ENCODE data around the gene MPP7. TPM values are rescaled to one million over a fixed set of nuclear protein-coding genes. Genes with fewer than 3 reads are reported as not detected.

Gene MPP7
- total and polyA plus RNA-seq, 2 donors (not counting 3 experiments of a cell fraction or from before 2014, with no cell fraction given), result 0.17 to 0.73 TPM

GRCh38 chr10:28295336-28295735, 7.5 kb downstream of the MPP7 start:
- H3K4me2 ChIP-seq (ENCODE audit: insufficient read depth, low read length), result no peak overlapping the region
- H3K9me1 ChIP-seq (replicated peaks; ENCODE audit: control insufficient read depth, extremely low read depth, insufficient read depth, low read length), result no peaks in the 10 kb centered on the region
- no peaks in the 10 kb centered on the region for H3K79me2 ChIP-seq (ENCODE audit: control insufficient read depth, insufficient read depth, low read length)
- H4K20me1 ChIP-seq (replicated peaks; ENCODE audit: control insufficient read depth, extremely low read depth, insufficient read depth, low read length), result no peaks in the 10 kb centered on the region
- no peaks in the 10 kb centered on the region for H3K36me3 ChIP-seq (ENCODE audit: control insufficient read depth in 2 of 2, extremely low read depth in 1 of 2, insufficient read depth in 2 of 2, low read length in 2 of 2)
- ChIA-PET CTCF (no interaction called here), POLR2A (no interaction called here)
- FAIRE-seq, result no peak
- BruUV-seq (replicated peaks), result no TSS peak
- intact Hi-C loops (cut with micrococcal nuclease) (no loop called here), dilution Hi-C loops (cut with MboI; ENCODE audit: extremely low pct_ligation_motif_present, low sequenced_read_pairs) (no loop called here)
- peaks cover 10 to 20% of the 10 kb centered on the region in 2 experiments for H3K27me3 ChIP-seq (ENCODE audit: control insufficient read depth in 2 of 2, insufficient read depth in 2 of 2, low read length in 2 of 2)
- H2AFZ ChIP-seq (ENCODE audit: low read depth, low read length), result no peak overlapping the region
- no peak for DNase-seq (ENCODE audit: low read depth, low spot score)
- no peak for TF ChIP-seq GATA2 (IDR thresholded peaks at IDR 0.05; ENCODE audit: insufficient read depth, insufficient read length, low read depth, low read length)
- no peak for TF ChIP-seq CTCF (IDR thresholded peaks at IDR 0.05; ENCODE audit: extremely low read depth in 1 of 2, insufficient read depth in 1 of 2, low read depth in 1 of 2, low read length in 2 of 2)
- no peak for TF ChIP-seq POLR2A (IDR thresholded peaks at IDR 0.05; ENCODE audit: low read depth, low read length)
- no peak for TF ChIP-seq JUN (IDR thresholded peaks at IDR 0.05; ENCODE audit: borderline replicate concordance, insufficient read depth, insufficient read length, low read depth)
- TF ChIP-seq FOS (IDR thresholded peaks at IDR 0.05; ENCODE audit: borderline replicate concordance, insufficient read depth, low read length), result no peak
- TF ChIP-seq EZH2 (IDR thresholded peaks at IDR 0.05; ENCODE audit: borderline replicate concordance, low read depth, low read length, severe bottlenecking), result no peak
- H3K4me3 ChIP-seq (replicated peaks in 1 of 3; ENCODE audit: insufficient read depth in 1 of 3, low read depth in 1 of 3, low read length in 3 of 3), result no peak overlapping the region
- no peak overlapping the region for H3K9ac ChIP-seq (replicated peaks; ENCODE audit: extremely low read depth, insufficient read depth, low read length)
- no peaks in the 10 kb centered on the region for H3K4me1 ChIP-seq (ENCODE audit: control insufficient read depth, extremely low read depth, insufficient read depth, low read length)
- H3K27ac ChIP-seq (ENCODE audit: insufficient read depth, low read depth, low read length), result no peak overlapping the region
- H3K9me3 ChIP-seq (replicated peaks; ENCODE audit: control insufficient read depth, insufficient read depth, low read length), result no peaks in the 10 kb centered on the region

- Histone ChIP-seq H3K4me2 (ENCODE audit: insufficient read depth, low read length) (no peak overlapping the region), H3K9me3 (replicated peaks; ENCODE audit: control insufficient read depth, insufficient read depth, low read length) (no peaks in the 10 kb centered on the region), H3K79me2 (ENCODE audit: control insufficient read depth, insufficient read depth, low read length) (no peaks in the 10 kb centered on the region), H3K4me1 (ENCODE audit: control insufficient read depth, extremely low read depth, insufficient read depth, low read length) (no peaks in the 10 kb centered on the region), H3K4me3 (replicated peaks in 1 of 3; ENCODE audit: insufficient read depth in 1 of 3, low read depth in 1 of 3, low read length in 3 of 3) (no peak overlapping the region), H4K20me1 (replicated peaks; ENCODE audit: control insufficient read depth, extremely low read depth, insufficient read depth, low read length) (no peaks in the 10 kb centered on the region), H3K36me3 (ENCODE audit: control insufficient read depth in 2 of 2, extremely low read depth in 1 of 2, insufficient read depth in 2 of 2, low read length in 2 of 2) (no peaks in the 10 kb centered on the region), H2AFZ (ENCODE audit: low read depth, low read length) (no peak overlapping the region), H3K27me3 (ENCODE audit: control insufficient read depth in 2 of 2, insufficient read depth in 2 of 2, low read length in 2 of 2) (peaks cover 10 to 20% of the 10 kb centered on the region in 2 experiments), H3K9me1 (replicated peaks; ENCODE audit: control insufficient read depth, extremely low read depth, insufficient read depth, low read length) (no peaks in the 10 kb centered on the region), H3K9ac (replicated peaks; ENCODE audit: extremely low read depth, insufficient read depth, low read length) (no peak overlapping the region), H3K27ac (ENCODE audit: insufficient read depth, low read depth, low read length) (no peak overlapping the region)
- TF ChIP-seq POLR2A (IDR thresholded peaks at IDR 0.05; ENCODE audit: low read depth, low read length), result no peak
- TF ChIP-seq POLR2AphosphoS5 (IDR thresholded peaks at IDR 0.05; ENCODE audit: insufficient read depth, low read depth, low read length), result no peak
- no peak for TF ChIP-seq CTCF (IDR thresholded peaks at IDR 0.05; ENCODE audit: extremely low read depth in 1 of 2, insufficient read depth in 1 of 2, low read depth in 1 of 2, low read length in 2 of 2)
- no peak for TF ChIP-seq MAX (IDR thresholded peaks at IDR 0.05; ENCODE audit: insufficient read depth, insufficient read length)
- no peak for TF ChIP-seq GATA2 (IDR thresholded peaks at IDR 0.05; ENCODE audit: insufficient read depth, insufficient read length, low read depth, low read length)
- no peak for TF ChIP-seq FOS (IDR thresholded peaks at IDR 0.05; ENCODE audit: borderline replicate concordance, insufficient read depth, low read length)
- no peak for TF ChIP-seq MYC (IDR thresholded peaks at IDR 0.05; ENCODE audit: low read depth, low read length)
- TF ChIP-seq EZH2 (IDR thresholded peaks at IDR 0.05; ENCODE audit: borderline replicate concordance, low read depth, low read length, severe bottlenecking), result no peak
- TF ChIP-seq JUN (IDR thresholded peaks at IDR 0.05; ENCODE audit: borderline replicate concordance, insufficient read depth, insufficient read length, low read depth), result no peak
- ChIA-PET CTCF (no interaction called here), POLR2A (no interaction called here)
- no TSS peak for BruUV-seq (replicated peaks)
- intact Hi-C loops (cut with micrococcal nuclease) (no loop called here), dilution Hi-C loops (cut with MboI; ENCODE audit: extremely low pct_ligation_motif_present, low sequenced_read_pairs) (no loop called here)
- DNase-seq (ENCODE audit: low read depth, low spot score) (no peak), FAIRE-seq (no peak)
Measured at GRCh38 chr10:28294809-28295208, 8.1 kb downstream of the MPP7 start.

Data from endothelial cell of umbilical vein (primary cell).